GDM1 (cell line): ENCODE results near the gene ZBTB16.

Experiments used
- DNase-seq: peaks from one replicate; lab custom pipeline; 2025; lab: John Stamatoyannopoulos, UW

Gene ZBTB16

DNA sequence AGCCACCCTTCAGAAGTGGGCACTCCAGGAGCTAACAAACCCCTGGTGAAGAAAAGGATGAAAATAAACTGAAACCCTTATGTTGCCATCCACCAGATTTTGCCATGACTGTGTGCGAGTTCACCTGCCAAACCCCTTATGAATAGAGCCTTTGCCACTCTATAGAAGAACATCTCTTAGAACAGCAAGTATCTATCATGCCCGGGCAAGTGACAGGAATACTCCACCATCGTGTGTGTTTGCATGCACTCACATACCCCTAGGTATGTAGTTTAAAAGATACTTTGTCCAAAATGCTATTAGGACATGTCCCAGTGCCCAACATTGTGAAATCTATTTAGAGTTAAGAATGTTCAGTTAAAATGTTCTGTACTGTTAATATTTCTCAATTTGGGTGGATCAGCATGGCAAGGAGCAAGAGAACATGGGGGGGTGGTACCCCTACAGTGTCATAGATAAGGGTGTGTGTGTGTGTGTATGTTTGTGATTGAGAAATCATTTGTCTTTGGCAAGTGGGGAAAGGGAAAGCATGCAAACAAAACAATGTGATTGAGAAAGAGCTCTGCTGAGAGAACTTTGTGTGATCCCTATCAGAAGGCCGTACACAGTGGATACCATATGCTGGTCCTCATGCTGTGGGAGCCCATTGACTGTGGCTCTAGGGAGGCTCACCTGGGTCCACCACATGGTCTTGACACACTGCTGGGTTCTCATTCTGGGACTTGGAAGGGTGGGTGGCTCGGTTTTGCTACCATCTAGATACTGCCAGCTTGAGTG lies 94.9 kb downstream of the ZBTB16 start:
- DNase-seq: no peak

DNA sequence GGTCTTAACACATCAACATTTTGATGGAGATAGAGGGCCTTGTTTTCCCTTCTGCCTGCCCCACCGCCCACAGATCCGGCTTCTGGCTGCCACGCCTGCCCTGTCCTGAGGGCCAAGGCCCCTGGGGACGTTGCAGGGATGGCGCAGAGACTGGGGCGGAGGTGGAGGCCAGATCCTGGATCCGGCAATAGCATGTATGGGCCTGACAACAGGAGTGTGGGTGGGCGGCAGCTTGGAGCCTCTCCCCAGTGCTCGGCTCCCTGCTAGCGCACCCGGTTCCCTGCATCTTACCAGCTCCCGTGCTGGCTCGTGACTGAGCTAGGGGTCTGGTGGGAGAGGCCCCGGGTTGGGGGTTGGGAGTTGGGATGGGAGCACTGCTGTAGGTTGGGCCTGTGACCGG lies 95.6 kb downstream of the ZBTB16 start:
- no peak for DNase-seq

DNA sequence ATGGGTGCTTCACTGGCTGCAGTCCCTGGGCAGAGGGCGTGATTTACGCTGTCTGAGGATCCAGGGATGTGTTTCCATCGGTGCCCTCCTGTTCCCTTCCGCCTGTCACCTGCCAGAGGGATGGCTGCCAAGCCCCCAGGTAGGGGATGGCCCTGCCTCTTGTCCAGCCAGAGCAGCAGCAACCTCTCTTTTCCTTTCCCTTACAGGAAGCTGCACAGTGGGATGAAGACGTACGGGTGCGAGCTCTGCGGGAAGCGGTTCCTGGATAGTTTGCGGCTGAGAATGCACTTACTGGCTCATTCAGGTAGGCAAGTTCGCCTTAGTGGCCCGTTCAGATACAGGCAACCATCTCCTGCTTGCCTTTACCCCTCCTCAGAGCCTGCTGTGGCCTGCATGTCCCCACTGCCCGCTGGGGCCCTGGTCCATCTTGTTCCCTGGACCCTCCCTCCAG lies 96.6 kb downstream of the ZBTB16 start:
- no peak for DNase-seq

DNA sequence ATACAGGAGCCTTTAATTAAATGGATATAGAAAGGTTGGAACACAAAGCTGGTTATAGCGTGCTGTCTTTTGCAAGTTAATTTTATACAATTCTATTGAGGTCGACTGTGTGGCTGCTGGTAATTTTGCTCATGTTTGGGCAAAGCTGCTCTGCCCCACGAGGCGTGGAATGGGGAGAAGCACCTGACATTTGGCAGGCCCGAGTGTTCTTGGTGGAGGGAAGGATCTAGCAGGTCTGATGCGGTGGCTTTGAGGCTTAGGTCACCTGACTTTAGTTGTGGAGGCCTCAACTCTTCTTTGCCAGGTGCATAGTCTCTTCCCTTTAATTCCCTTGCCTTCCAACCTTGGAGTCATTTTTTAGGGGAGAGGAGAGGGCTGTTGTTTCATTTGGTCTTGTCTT lies 97.3 kb downstream of the ZBTB16 start:
- DNase-seq: no peak

DNA sequence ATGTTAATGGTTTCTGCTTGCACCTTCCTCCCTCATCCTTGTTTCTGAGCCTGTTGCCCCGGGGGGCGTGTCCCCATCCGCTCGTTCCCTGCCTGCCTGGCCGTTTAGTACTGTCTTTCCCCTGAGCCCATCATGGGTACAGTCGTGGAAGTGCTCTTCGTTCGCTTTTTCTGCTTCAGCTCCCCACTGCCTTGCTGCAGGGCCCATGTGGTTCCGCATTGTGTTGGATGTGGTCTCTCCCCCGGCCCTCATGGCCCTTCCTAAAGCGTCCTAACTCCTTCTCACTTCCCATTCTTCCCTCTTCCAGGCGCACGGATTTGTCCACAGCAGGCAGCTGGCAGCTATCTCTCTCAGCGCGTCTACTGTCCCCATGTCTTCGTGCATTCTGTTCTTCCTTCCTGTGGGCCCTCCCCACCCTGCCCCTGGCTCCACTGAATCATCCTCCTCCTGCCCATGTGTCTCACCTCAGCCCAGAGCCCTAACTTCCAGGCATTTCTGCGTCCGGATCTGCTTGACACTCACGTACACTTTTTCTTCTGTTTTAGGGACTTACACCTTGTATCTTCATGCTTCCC lies 98.1 kb downstream of the ZBTB16 start:
- no peak for DNase-seq

DNA sequence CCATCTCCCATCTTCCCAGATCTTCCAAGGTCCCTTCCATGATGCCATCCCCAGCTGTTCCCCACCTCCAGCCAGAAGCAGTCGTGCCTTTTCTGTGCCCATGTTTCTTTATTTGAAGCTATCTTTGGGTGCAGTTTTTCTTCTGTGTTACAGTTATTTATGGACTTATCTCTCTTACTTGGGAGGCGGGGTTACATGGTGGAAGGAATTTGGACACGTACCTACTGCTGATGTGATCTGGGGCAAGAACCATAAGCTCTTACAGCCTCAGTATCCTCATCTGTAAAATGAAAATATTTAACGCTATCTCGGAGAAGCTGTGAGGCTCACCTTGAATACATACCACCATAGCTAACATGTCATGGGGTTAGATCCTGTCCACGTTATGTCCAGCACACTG lies 98.9 kb downstream of the ZBTB16 start:
- DNase-seq: no peak

DNA sequence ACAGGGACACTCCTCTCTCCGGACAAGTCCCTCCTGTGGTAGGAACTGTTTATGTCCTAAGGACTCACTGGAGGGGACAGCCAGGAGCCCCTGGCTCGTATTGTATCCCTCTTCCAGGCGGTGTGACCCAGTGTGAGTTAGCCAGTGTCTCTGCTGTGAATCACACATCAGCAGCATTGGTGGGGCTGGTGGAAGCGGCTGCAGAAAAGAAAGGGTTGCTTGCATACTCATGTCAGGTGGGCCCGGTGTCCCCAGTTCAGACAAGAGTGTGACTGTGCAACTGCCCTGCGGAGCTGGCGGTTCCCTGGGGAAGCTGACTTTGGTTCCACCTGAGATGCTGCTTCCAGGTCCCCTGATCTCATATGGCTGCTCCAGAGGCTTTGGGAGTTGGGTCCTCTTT lies 99.4 kb downstream of the ZBTB16 start:
- DNase-seq: no peak

DNA sequence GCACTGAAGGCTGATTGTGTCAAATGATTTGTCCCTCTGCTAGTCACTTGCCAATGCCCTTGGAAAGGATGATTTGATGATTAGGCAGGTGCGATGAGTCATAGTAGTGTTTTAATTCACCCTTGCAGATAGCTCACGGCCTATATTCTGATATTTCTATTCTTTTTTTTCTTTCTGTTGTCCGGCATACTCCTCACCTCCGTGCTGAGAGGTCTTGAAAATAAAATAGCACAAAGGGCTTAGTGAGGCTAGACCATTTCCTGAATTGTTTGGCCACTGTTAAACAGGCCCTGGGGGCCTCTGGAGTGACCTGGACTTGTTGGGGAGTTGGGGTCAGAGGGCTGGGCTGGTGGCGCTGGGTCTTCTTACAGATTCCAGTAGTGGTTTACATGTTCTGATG lies 99.8 kb downstream of the ZBTB16 start:
- no peak for DNase-seq

DNA sequence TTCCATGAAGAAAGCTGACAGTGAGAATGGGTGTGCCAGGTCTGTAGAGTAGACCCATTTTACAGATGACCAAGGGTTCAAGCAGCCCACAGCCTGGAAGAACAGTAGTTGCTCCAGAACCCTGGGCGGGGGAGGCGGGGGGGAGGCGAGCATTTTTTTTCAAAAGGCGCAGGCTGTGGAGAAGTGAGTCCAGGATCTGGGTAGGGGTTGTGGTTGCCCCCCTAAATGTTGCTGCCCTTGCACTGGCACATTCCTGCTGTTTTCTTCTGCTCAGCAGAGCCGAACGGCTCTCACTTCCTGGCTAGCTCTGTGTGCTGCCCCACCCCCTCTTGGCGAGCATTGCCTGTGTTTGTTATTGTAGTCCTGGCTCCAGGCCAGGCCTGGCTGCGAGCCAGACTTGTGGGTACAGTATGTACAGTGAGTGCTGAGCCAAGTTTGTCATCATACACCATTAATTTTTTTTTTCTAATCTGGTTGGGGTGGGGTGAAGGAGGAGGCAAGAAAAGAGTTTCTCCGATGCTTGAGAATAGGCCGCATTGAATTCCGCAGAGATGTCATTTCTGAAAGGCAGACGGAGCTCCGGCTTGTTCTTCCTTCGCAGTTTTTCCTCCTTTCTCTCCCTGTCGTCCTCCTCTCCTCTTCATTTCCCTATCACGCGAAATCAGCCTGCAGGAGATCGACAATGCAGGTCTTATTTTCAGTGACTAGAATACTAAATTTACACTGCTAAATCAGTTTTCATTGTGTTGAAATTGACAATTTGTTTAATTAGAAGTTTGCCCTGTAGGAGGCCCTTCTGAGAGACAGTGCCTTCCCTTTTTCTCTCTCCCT lies 100.5 kb downstream of the ZBTB16 start:
- peak; percentile 61 for DNase-seq

DNA sequence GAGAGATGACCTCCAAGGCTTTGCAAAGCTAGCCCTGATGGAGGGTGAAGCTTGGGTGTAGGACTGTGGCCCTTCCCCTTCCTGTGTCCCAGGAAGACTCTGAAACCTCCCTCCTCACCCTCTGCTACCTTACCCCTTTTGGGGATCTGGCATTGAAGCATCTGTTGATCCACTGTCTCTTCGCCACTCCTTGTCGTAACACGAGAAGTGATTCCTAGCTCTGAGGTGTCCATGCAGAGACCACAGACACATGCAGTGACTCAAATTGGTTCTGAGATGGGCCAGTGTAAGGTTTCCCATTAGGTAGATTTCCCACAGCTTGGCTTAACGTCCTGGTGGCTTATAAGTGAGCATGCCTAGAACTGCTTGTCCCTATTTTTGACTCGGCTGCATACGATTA lies 101.4 kb downstream of the ZBTB16 start:
- DNase-seq: no peak

DNA sequence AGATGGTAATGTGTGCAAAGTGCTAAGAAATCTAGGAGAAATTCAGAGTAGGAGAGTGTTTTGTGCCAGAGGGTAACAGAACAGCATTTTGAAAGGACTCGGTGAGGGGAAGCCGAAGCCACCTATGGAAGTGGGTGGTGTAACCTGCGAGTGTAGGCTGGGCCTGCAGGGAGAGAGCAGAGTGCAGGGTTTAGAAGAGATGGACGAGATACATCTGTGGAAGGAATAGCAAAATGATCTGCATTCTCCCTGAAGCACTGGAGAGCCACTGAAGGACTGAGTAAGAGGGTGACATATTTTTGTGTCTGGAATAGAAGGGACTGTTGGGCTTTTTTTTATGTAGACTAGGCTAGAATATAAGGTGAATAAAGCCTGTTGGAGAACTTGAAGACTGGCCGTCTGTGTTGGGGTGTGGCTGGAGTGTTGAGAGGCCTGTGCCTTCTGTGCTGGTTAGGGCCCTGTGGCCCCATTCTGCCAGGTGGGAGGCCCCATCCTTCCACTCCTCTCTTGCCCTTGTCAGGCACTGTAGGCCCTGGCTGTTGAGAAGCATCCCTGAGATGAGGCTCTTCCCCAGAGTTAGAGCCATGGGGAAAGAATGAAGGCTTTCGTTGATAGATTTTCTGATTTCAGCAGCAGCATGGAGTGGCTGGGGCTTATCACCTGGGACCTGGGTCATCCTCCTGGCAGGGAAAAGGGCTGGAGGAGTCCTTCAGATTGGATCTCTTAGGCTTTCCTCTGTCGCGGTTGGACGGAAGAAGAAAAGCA lies 102.2 kb downstream of the ZBTB16 start:
- no peak for DNase-seq

DNA sequence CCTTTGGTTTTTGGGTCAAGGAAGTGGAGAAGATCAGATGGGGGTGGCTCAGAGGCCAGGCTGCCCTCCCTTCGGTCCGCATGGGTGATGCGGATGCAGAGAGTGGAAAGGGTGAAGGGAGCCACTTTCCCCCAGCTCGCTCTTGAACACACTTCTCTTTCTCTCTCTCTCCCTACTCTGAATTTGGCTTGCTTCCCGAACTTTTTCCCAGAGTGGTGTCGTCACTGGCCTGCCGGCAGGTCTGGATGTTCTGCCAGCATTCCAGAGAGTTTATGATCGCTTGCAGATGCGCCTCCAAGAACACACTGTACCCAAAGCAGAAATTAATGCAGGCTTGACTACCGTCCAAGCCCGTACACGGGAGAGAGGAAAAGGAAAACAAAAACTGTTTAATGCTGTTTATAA lies 103.2 kb downstream of the ZBTB16 start:
- DNase-seq: no peak

DNA sequence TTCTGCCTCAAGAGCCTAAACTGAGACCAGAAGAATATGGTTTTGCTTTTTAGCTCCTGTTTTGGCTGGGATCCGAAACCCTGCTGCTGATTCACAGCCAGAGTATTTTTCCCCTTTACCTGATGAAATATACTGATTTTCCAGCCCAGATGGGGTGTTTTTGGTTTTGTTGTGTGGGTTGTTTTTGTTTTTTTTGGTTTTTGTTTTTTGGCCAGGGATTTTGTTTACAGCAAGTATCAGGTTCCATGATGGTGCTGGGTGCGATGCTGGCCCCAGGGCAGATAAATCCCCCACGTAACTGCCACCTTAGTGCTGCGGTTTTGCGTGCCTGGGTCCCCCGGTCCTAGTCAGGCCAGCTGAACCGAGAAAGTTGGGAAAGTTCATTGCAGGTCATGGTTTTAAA lies 103.7 kb downstream of the ZBTB16 start:
- no peak for DNase-seq

DNA sequence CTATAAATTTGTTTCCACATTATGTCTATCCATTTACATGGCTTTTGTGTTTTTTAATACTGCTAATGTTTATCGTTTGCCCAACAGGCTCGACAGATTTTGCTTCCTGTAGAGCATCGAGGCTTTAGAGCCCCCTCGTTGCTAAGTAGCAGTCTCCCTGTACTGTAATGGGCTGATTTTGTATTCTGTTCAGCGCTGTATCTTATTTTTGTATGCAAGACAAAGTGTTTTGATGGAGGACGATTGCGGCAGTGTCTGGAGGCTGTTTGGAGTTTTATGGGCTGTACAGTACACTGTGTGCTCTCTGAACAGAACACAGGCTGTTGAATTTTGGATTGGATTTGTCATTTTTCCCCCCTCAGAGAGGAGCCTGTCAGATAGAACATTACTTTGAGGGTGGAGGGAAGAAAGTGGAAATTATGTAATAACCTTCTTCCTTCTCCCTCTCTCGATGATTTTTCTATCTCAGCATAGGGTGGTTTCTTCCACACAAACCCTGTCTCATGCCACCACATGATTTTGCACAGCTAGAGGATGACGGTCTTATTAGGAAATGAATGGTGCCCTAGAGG lies 104.4 kb downstream of the ZBTB16 start:
- DNase-seq: no peak

DNA sequence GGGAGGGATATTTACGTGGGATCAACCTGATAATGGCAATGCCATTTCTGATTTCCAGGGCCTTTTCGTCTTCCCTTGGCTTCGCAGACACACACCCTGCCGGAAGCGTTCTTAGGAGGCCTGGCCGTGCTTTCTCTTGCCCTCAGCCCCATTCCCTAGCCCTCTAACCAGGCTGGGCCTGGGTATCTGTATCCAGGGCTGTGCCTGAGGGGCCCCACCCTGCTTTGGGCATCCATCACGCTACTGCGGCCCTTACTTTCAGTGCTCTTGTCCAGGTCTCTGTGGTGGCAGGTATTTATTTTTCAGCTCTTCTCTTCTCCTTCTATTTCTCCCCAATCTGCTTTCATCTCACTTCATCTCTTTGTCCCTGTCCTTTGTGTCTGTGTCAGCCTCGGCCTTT lies 105.0 kb downstream of the ZBTB16 start:
- no peak for DNase-seq

DNA sequence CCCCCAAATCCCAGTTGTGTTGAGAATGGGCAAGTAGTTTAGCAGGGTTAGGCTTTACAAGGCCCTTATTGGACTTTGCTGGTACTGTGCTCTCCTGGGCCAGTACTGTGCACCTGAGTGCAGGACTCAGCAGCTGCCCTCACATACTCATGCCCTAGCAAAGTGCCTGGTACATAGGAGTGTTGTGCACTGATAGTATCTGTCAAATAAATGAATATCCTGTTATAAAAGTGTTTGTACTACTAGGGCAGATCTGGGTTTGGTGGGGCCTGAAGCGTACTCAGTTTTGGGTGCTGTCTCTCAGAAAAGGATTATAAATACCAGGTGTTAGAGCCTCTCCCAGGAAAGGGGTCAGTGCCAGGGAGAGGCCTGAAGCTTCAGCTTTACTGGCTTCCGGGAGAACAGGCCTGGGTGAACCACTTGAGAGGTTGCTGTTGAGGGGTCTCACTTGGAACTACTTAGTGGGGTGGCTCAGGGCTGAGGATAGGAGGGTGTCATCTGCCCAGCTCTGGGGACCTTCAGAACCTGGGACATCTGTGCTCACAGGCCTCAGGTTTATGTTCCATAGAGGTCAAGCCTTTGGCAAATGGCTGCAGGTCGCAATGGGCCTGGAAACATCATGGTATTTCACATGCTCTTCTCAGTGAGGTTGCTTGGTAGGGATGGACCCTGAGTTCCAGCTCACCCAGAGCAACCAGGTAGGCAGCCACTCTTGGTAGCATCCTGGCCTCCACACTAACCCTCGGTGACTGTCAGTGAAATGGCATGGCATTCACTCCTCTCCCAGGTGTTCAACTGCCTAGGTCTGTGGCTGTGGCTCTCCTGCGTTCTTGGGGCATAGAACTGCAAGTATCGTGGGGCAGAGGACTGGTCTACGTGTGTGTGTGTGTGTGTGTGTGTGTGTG lies 106.1 kb downstream of the ZBTB16 start:
- DNase-seq: no peak

DNA sequence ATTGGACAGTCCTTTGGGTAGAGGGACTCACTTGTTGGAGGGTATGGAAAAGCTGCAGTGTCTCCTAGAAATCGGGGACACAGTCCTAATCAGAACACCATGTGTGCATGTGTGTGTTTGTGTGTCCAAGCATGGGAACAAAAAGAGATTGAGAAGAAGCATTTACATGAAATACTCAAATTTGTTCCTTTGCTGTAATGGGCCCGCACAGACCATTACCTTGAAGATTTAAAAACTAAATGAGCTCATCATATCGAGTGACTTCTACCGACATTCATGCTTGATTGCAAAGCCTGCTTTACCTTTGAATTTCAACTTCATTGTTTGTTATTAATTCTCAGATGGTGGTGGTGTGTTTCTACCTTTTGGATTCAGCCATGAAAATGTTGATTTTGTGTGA lies 106.9 kb downstream of the ZBTB16 start:
- no peak for DNase-seq

DNA sequence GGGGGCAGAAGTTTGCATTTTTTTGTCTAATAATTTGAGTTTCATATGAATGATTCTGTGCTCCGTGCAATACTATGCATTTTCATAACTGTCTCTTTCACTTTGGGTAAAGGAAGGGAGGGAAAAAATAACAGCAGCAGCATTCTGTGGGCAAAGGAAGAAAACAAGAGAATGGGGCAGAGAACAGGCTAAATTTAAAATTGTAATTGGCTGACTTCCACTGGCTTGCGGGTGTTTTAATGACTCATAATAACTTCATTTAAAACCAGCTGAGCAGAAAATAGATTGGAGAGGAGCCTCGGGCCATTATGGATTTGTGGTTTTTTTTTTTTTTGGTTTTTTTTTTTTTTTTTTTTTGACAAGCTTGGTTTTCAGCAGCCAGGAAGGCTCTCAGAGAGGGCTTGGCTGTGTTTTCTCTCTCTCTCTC lies 107.4 kb downstream of the ZBTB16 start:
- DNase-seq: no peak

DNA sequence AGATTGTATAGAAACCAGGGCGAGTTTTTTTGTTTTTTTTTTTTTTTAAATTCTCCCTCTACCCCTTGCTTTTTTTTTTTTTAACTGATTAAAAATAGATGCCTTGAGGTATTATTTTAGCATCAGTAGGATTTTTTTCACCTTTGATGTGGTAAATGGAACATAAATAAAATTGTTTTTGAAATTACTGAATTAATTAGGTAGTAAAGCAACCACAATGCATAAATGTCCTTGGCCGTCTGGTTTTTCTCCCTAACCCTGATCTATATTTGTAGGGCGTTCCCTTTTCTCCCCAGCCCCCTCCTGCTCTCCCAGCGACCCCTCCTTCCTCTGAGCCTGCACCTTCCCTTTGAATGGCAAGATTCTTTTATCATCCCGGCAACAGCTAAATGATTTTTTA lies 107.8 kb downstream of the ZBTB16 start:
- DNase-seq: no peak

DNA sequence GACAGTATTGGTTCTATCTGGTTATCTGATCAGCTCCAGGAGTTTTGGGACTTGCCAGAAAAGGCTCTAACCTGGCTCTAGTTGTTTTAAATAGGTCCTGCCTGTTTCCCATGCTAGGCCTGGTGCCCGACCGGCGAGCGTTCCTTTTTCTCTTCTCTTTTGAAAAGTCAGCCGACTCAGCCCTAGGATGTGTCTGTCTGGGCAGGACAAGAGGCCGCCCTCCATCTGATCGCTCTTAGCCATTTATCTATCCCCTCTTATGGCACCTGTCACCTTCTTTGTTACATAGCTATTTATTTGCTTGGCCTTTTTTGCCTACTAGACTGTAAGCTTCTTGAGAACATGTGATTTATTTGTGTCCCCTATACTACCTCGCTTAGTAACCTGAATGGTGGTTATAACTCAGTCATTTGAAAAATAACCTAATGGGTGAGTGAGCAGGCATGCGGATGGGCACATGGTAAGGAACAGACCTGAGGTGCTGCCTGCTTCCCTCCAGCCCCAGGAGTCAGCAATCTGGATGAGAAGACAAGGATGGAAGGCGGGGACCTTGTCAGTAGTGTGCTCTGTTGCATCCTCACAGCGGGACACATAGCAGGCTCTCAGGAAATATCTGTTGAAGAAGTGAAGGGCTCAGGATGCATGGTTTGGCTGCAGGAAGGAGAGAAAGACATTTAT lies 108.4 kb downstream of the ZBTB16 start:
- no peak for DNase-seq
